Activated naive CD4-positive, alpha-beta T cell treated with Interleukin-2 at 50 U/mL for 16 hours (primary cell): ENCODE results near the gene ZNF227.
"Not testable (repeated sequence)": the region's sequence is repeated elsewhere in the genome, so short reads cannot be mapped to it uniquely, and the experiment has no call there.

ENCODE experiments used
- DNase-seq: peaks from one replicate; pipeline ENCODE4 v3.0.0-alpha.2; 2020

The ZNF227 gene

GRCh38 chr19:44212250-44212865 lies at the start of gene ZNF227:
TSS of gene ZNF227 (plus strand) at chr19:44212532. CDS start at chr19:44217793, 5,261 bp downstream.
- DNase-seq: peak; percentile 84

GRCh38 chr19:44163789-44164188 lies 48.5 kb upstream of the ZNF227 start:
- DNase-seq: no peak

GRCh38 chr19:44164327-44164672 lies 48.0 kb upstream of the ZNF227 start:
- no peak for DNase-seq

- DNase-seq: peak; percentile 83
Observed at GRCh38 chr19:44164673-44165512, 47.4 kb upstream of the ZNF227 start, which contains the start of gene ZNF226. TSS of gene ZNF226 (plus strand) at chr19:44165100. CDS start at chr19:44170081, 4,981 bp downstream.

- DNase-seq: not testable (repeated sequence)
Observed at GRCh38 chr19:44170660-44171059, 41.7 kb upstream of the ZNF227 start.

- no peak for DNase-seq
Observed at GRCh38 chr19:44176590-44176989, 35.7 kb upstream of the ZNF227 start.

GRCh38 chr19:44180968-44181367 lies 31.4 kb upstream of the ZNF227 start:
- DNase-seq: no peak

- DNase-seq: no peak
Observed at GRCh38 chr19:44182145-44182544, 30.2 kb upstream of the ZNF227 start.

- no peak for DNase-seq
Observed at GRCh38 chr19:44190020-44190419, 22.3 kb upstream of the ZNF227 start.

GRCh38 chr19:44192127-44192526 lies 20.2 kb upstream of the ZNF227 start:
- no peak for DNase-seq

- DNase-seq: no peak
Observed at GRCh38 chr19:44196772-44197171, 15.6 kb upstream of the ZNF227 start.

- no peak for DNase-seq
Observed at GRCh38 chr19:44202470-44202869, 9.9 kb upstream of the ZNF227 start.

- no peak for DNase-seq
Observed at GRCh38 chr19:44202974-44203373, 9.4 kb upstream of the ZNF227 start.

GRCh38 chr19:44203877-44204276 lies 8.5 kb upstream of the ZNF227 start:
- DNase-seq: not testable (repeated sequence)

- no peak for DNase-seq
Observed at GRCh38 chr19:44204772-44205171, 7.6 kb upstream of the ZNF227 start.

- peak; percentile 82 for DNase-seq
Observed at GRCh38 chr19:44207126-44207803, 5.1 kb upstream of the ZNF227 start.

GRCh38 chr19:44212866-44213346 lies 574 bp downstream of the ZNF227 start:
- DNase-seq: no peak

GRCh38 chr19:44219926-44220325 lies 7.6 kb downstream of the ZNF227 start:
- not testable (repeated sequence) for DNase-seq

- not testable (repeated sequence) for DNase-seq
Observed at GRCh38 chr19:44220761-44221160, 8.4 kb downstream of the ZNF227 start.

GRCh38 chr19:44221291-44221690 lies 9.0 kb downstream of the ZNF227 start:
- DNase-seq: not testable (repeated sequence)

GRCh38 chr19:44228318-44228717 lies 16.0 kb downstream of the ZNF227 start:
- DNase-seq: no peak

- no peak for DNase-seq
Observed at GRCh38 chr19:44232867-44233266, 20.5 kb downstream of the ZNF227 start.

GRCh38 chr19:44236384-44236783 lies 24.1 kb downstream of the ZNF227 start:
- DNase-seq: no peak

GRCh38 chr19:44252332-44252731 lies 40.0 kb downstream of the ZNF227 start:
- DNase-seq: not testable (repeated sequence)
